Memory B cell (primary cell): ENCODE results near the gene TMEM150C.
"Not testable (repeated sequence)": the region's sequence is repeated elsewhere in the genome, so short reads cannot be mapped to it uniquely, and the experiment has no call there.

Experiments
- ATAC-seq: fragments of 150-1000 bp; cut with Tn5 transposase; 2 replicates; pipeline ENCODE4 v1.10.0; 2021; ENCODE audit warnings: low read depth, mild to moderate bottlenecking, moderate library complexity
- DNase-seq, 2 donors: peaks; one replicate each; pipeline ENCODE4 v3.0.0; 2022; ENCODE audit warnings: low spot score in 2 of 2
- H3K27ac Mint-ChIP-seq: one replicate; pipeline ENCODE4 v1.8.0; 2022; ENCODE audit warnings: mild to moderate bottlenecking, moderate library complexity, mixed read lengths
- H3K27me3 Mint-ChIP-seq: one replicate; pipeline ENCODE4 v1.8.0; 2022; ENCODE audit warnings: mixed read lengths
- H3K36me3 Mint-ChIP-seq: one replicate; pipeline ENCODE4 v1.8.0; 2022; ENCODE audit warnings: mild to moderate bottlenecking, mixed read lengths
- H3K4me1 Mint-ChIP-seq: one replicate; pipeline ENCODE4 v1.8.0; 2022; ENCODE audit warnings: mixed read lengths
- H3K4me3 Mint-ChIP-seq: one replicate; pipeline ENCODE4 v1.8.0; 2022; ENCODE audit warnings: mild to moderate bottlenecking, moderate library complexity, mixed read lengths
- H3K9me3 Mint-ChIP-seq: one replicate; pipeline ENCODE4 v1.8.0; 2022; ENCODE audit warnings: mixed read lengths

TMEM150C gene

DNA sequence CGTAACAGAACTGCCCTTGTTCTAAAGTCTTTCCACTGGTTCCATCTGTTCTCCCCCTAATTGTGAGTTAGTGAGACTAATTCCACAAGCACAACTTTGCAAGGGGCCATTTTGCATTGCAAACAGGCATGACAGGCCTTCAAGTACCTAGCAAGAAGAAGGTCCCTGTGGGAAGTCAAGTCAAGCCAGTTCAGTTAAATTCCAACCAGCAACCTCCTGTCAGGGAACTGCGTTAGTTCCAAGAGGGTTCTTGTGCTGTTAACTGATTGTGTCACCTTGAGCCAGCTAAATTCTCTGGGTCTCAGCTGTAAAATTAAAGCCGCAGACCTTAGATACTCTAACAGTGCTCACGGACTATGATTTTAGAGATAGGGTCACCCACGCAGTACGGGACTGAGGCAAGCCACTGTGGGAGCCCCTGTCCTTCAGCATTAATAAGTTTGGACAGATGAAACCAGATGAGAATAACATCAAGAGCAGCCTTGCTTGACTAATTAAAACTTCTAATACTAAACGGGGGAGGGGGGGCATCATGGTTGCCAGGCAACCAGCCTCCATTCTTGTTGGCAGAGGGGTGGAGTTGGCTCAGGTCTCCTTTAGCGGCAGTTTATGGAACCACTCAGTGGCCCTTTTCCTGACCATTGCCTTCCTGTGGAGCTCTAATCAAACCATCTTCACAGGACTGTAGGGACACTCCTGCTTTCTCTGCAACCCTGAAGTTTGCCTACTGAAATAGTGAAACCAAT lies 24.1 kb upstream of the TMEM150C start:
- no peak overlapping the region for H3K27ac Mint-ChIP-seq
- no peaks in the 10 kb centered on the region for H3K36me3 Mint-ChIP-seq
- peaks cover 4% of the 10 kb centered on the region for H3K27me3 Mint-ChIP-seq
- H3K4me3 Mint-ChIP-seq: no peak overlapping the region
- no peaks in the 10 kb centered on the region for H3K4me1 Mint-ChIP-seq
- DNase-seq (no peak), ATAC-seq (no peak)
- no peaks in the 10 kb centered on the region for H3K9me3 Mint-ChIP-seq

DNA sequence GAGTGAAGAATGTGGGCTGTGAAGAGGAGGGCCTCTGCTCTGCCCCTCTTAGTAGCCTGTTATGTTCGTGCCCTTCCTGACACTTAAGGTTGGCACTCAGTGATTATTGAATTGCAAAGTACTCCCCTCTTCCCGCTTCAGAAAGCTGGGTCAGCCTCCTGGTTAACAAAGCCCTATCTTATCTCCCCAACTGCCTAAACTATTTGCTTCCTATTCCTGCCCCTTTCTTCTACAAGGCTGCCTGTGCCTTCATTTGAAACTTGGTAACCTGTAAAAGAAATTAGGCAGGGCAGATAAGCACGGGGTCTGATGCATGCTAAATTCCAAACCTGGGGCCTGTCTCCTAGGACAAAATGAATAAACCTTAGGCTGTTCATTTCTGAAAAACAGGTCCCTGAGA lies 23.1 kb upstream of the TMEM150C start:
- ATAC-seq: no peak
- no peak overlapping the region for H3K27ac Mint-ChIP-seq
- DNase-seq: no peak
- no peaks in the 10 kb centered on the region for H3K4me1 Mint-ChIP-seq
- no peak overlapping the region for H3K4me3 Mint-ChIP-seq
- no peaks in the 10 kb centered on the region for H3K9me3 Mint-ChIP-seq
- peaks cover 4% of the 10 kb centered on the region for H3K27me3 Mint-ChIP-seq
- no peaks in the 10 kb centered on the region for H3K36me3 Mint-ChIP-seq

DNA sequence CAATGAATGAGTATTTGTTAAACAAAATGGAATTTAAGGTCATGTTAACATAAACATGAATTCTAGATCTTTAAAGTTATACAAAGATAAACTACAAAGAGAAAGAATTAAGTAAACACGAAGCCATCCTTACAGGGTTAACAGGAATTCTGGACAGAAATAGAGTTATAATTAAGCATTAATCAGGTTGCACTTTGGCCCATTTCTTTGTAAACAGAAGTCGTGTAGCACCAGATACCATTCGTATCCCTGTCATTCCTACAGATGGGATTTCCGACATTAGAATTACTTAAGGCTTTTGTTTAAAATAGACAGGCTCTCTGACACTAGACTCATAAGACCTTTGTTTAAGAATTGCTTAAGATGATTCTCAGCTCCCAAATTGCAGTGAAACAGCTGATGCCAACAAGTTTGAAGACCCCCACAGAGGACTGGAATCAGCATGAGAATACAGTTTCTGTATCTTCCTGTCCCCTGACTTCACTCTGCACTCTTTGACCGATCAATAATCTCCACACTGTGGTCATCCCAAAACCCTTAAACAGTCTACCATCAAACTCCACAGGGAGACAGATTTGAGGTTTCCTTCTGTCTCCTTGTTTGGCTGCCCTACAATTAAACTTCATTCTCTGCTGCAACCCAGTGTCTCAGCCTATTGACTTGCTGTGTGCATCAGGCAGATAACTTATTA lies 22.3 kb upstream of the TMEM150C start:
- DNase-seq: no peak
- Mint-ChIP-seq H3K9me3 (no peaks in the 10 kb centered on the region), H3K4me1 (no peaks in the 10 kb centered on the region), H3K27me3 (peaks cover 4% of the 10 kb centered on the region), H3K36me3 (no peaks in the 10 kb centered on the region), H3K27ac (no peak overlapping the region), H3K4me3 (no peak overlapping the region)
- ATAC-seq: no peak

DNA sequence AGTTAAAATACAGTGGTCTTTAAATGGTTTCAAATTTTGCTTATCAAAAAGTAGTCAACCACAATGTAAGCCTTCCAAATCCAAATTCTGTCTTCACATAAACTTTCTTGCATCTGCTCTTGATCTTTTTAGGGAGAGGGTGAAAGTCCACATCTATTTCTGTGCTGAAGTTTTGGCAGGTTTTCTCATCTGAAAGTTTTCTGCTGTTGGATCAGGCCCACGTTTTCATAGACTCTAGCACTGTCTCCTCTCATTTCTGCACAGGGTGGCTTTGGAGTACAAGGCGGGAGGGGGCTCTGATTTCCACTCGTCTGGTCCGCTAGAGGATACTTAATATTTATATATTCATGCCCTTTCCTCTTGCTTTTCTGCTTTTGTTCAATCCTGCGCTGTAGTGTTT lies 18.1 kb upstream of the TMEM150C start:
- Mint-ChIP-seq H3K27ac (no peak overlapping the region), H3K4me1 (no peaks in the 10 kb centered on the region), H3K27me3 (peaks cover 1% of the 10 kb centered on the region), H3K36me3 (no peaks in the 10 kb centered on the region), H3K4me3 (no peak overlapping the region), H3K9me3 (no peaks in the 10 kb centered on the region)
- no peak for ATAC-seq
- DNase-seq: no peak

DNA sequence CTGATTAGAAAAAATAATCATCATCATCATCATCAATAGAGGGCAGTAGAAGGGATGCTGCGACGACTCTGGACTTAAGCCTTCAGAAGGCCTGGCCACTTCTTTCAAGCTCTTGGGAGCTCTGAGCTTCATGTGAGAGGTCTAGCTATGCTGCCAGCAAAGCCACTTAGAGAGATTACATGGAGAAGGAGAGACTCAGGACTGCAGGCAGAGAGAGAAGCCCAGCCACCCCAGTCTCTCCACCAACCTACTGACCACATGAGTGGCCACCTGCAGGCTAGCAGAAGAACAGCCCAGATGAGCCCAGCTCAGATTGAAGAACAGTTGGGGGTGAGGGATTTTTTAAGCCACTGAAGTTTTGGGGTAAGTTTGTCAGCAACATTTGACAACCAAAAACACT lies 17.1 kb upstream of the TMEM150C start:
- Mint-ChIP-seq H3K4me1 (no peaks in the 10 kb centered on the region), H3K4me3 (no peak overlapping the region), H3K36me3 (no peaks in the 10 kb centered on the region), H3K27me3 (peaks cover 1% of the 10 kb centered on the region), H3K9me3 (no peaks in the 10 kb centered on the region), H3K27ac (no peak overlapping the region)
- DNase-seq: no peak
- ATAC-seq: no peak

DNA sequence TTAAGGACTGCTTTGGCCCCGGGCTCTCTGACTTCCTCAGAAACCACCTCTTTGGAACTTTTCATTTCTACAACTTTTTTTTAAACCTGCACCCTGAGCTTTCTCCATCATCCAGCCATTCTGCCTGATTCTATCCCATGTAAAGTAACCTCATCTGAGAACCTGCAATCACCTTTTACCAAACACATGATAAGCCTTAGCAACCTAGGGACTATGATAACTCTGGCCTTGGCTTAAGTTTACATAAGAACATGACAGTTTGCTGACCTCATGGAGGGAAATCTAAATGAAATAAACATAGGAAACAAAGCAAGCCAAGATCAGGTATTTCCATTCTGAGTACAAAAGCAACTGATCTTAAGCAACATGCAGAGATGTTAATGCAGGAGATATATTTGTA lies 15.7 kb upstream of the TMEM150C start:
- DNase-seq (no peak), ATAC-seq (no peak)
- no peaks in the 10 kb centered on the region for H3K9me3 Mint-ChIP-seq
- H3K36me3 Mint-ChIP-seq: no peaks in the 10 kb centered on the region
- H3K4me1 Mint-ChIP-seq: no peaks in the 10 kb centered on the region
- H3K27ac Mint-ChIP-seq: no peak overlapping the region
- H3K4me3 Mint-ChIP-seq: no peak overlapping the region
- H3K27me3 Mint-ChIP-seq: peaks cover 1% of the 10 kb centered on the region

DNA sequence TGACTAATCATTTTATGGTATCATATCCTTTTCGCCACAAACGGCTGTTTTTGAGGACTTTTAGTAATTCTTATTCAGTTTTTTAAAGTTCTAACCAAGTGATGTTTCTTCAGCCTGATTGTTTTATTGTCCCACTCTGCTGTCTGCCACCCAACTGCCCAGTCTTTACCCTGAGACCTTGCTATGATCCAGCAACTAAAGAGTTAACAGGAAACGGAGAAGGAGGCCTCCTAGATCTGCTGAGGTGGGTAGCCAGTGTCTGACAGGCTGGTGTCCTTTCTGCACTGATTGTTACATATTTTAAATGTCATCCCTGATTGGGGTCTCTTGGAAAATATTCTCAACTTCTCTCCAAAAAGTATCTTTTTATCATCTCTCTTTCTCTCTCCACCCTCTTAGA lies 7.9 kb upstream of the TMEM150C start:
- H3K4me3 Mint-ChIP-seq: no peak overlapping the region
- no peaks in the 10 kb centered on the region for H3K36me3 Mint-ChIP-seq
- H3K9me3 Mint-ChIP-seq: peaks cover 2% of the 10 kb centered on the region

DNA sequence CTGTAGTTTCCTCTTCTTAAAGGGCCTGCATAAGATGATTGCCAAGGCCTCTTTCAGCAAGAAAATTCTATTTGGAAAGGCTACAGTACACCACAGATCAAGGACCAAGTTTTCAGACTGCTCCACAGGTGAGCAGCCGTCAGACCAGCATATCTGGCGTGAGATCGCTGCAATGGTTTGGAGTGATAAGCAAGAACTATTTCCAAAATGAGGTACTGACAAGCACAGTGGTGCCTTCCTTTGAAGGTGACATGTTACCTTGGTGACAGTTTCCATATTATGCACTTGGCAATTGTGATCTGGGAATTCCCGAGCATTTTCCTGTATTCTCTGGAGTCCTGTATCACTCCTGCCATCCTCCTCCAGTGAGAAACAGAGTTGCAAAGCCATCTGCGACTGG lies 7.3 kb upstream of the TMEM150C start:
- peaks cover 2% of the 10 kb centered on the region for H3K9me3 Mint-ChIP-seq
- H3K4me1 Mint-ChIP-seq: no peaks in the 10 kb centered on the region
- peaks cover 12% of the 10 kb centered on the region for H3K27me3 Mint-ChIP-seq
- no peak for ATAC-seq
- DNase-seq: no peak
- no peak overlapping the region for H3K4me3 Mint-ChIP-seq
- no peak overlapping the region for H3K27ac Mint-ChIP-seq
- no peaks in the 10 kb centered on the region for H3K36me3 Mint-ChIP-seq

More for the DNA sequence above, 7.9 kb upstream of the TMEM150C start:
- Mint-ChIP-seq H3K4me1 (no peaks in the 10 kb centered on the region), H3K27ac (no peak overlapping the region), H3K27me3 (peaks cover 11% of the 10 kb centered on the region)
- no peak for DNase-seq
- ATAC-seq: no peak

DNA sequence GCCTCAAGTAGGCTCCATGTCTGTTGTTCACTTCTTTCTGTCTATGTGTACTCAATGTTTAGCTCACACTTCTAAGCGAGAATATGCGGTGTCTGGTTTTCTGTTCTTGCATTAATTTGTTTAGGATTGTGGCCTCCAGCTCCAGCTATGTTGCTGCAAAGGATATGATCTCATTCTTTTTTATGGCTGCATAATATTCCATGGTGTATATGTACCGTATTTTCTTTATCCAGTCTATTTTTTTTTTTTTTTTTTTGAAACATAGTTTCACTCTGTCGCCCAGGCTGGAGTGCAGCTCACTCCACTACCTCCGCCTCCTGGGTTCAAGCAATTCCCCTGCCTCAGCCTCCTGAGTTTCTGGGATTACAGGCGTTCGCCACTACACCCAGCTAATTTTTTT lies 5.7 kb upstream of the TMEM150C start:
- Mint-ChIP-seq H3K9me3 (peaks cover 5% of the 10 kb centered on the region), H3K4me1 (peaks cover 2% of the 10 kb centered on the region), H3K4me3 (no peak overlapping the region), H3K27me3 (peaks cover 23% of the 10 kb centered on the region), H3K27ac (no peak overlapping the region), H3K36me3 (peaks cover 2% of the 10 kb centered on the region)
- DNase-seq (no peak), ATAC-seq (no peak)

DNA sequence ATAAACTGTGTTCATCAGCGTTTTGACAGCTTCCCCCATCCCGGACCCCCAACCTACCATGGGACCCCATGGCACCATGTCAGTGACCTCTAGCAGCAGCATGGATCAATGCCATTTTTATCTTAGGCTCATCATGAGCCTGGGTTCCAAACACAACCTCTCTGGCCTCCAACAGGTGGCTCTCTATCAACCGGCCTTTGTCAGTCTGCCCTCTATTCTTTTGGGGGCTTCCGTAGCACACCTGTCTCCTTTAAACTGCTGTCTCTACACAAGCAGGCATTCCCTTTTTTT lies 721 bp upstream of the TMEM150C start:
- no peak overlapping the region for H3K27ac Mint-ChIP-seq
- DNase-seq (no peak), ATAC-seq (no peak)
- H3K27me3 Mint-ChIP-seq: peaks cover 26% of the 10 kb centered on the region
- peaks cover 2% of the 10 kb centered on the region for H3K36me3 Mint-ChIP-seq
- H3K4me3 Mint-ChIP-seq: peak overlapping the region; percentile 75
- H3K9me3 Mint-ChIP-seq: peaks cover 2% of the 10 kb centered on the region
- H3K4me1 Mint-ChIP-seq: peaks cover 12% of the 10 kb centered on the region

DNA sequence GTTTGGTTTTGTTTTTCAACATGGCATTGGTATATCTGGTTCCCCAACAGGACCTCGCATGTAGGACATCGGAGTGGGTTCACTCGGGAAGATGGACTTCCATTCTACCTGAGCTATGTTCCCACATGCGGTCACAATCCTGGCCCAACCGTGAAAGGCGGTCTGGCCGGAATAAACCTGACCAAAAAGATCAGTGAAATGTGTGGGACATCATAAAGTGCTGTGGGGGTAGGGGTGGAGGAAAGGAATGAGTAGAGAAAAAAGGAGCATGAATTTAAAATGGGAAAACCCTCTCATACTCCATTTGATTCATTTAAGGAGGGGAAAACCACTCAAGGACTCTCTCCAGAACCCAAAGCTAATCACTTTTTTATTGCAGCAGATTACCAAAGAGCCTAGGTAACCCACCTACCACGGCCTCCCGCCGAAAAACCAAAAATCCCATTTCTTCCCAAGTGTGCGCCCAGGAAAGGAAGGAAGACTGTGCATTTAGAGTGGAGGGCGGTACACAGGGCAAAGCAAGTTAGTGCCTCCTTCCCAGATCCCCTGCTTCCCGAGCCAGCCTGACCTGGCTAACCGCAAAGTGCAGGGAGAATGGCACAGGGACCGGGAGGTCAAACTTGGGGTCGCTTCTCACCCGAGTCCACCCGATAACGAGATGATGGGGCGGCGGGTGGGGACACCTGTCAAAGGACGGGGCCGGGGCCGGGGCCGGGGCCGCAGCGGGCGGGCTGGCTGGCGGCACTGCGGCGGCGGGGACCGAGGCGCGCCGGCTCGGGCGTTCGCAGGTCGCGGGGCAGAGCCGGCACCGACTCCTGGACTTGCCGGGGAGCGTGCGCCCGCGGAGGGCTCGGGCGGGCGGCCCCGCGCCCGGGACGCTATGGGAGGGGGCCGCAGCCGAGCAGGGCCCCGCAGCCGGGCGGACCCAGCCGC lies 669 bp downstream of the TMEM150C start:
- Mint-ChIP-seq H3K27me3 (peaks cover 28% of the 10 kb centered on the region), H3K27ac (no peak overlapping the region), H3K4me1 (peaks cover 12% of the 10 kb centered on the region), H3K9me3 (peaks cover 2% of the 10 kb centered on the region), H3K36me3 (peaks cover 2% of the 10 kb centered on the region), H3K4me3 (peak overlapping the region; percentile 73)
- DNase-seq (no peak), ATAC-seq (no peak)

DNA sequence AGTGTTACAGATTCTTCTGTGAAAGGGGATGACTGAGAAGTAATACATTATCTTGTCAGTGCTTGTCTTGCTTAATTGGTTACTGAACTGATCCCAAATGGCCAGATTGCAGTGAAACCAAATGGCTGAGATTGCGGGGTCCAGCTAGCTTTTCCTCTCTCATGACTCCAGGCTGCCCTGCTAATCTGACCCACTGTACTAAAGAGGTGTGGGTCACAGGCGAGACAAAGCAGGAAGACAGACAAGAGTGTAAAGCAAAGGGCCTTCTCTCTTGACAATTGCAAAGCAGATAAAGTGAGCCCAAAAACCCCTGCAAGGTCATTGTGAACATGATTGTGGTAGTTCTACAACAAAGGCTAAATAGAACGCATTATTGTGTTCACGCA lies 2.1 kb downstream of the TMEM150C start:
- peaks cover 12% of the 10 kb centered on the region for H3K4me1 Mint-ChIP-seq
- H3K9me3 Mint-ChIP-seq: peaks cover 2% of the 10 kb centered on the region
- no peak for ATAC-seq
- DNase-seq: no peak
- H3K36me3 Mint-ChIP-seq: peaks cover 2% of the 10 kb centered on the region
- no peak overlapping the region for H3K27ac Mint-ChIP-seq
- H3K27me3 Mint-ChIP-seq: peaks cover 25% of the 10 kb centered on the region
- no peak overlapping the region for H3K4me3 Mint-ChIP-seq

DNA sequence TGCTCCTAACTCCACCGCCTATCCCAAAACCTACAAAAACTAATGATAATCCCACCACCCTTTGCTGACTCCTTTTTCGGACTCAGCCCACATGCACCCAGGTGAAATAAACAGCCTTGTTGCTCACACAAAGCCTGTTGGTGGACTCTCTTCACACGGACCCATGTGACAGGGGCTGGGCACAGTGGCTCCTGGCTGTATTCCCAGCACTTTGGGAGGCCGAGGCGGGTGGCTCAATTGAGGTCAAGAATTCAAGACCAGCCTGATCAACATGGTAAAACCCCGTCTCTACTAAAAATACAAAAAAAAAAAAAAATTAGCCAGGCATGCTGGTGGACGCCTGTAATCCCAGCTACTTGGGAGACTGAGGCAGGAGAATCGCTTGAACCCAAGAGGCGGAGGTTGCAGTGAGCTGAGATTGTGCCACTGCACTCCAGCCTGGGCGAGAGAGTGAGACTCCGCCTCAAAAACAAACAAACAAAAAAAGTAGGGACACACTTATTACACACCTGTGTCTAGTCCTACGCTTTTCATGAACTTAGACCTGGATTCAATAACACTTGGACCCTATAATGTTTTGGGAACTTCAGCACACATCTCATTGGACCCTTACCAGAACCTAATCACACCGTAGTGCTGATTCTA lies 2.6 kb downstream of the TMEM150C start:
- DNase-seq, H3K27ac Mint-ChIP-seq, ATAC-seq, H3K9me3 Mint-ChIP-seq, H3K36me3 Mint-ChIP-seq, H3K4me3 Mint-ChIP-seq: not testable (repeated sequence)
- peaks cover 12% of the 10 kb centered on the region for H3K4me1 Mint-ChIP-seq
- H3K27me3 Mint-ChIP-seq: peaks cover 25% of the 10 kb centered on the region

DNA sequence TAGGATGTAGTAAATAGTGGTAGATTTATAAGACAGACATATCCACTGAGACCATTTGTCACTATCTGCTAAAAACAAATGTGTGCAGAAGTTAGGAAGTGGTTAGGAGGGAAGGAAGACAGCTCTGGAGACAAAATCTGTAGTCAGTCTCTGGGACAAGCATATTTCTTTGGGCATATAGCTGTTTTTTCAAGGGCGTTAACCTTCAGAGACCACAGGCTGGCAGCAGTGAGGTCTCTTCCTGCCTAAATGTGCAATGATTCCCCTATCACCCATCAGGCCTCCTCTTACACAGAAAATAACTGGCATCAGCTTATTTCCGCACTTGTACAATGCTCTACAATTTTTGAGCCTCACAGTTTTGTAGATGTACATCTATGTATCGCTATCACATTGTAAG lies 6.5 kb downstream of the TMEM150C start:
- H3K27me3 Mint-ChIP-seq: peaks cover 6% of the 10 kb centered on the region
- no peaks in the 10 kb centered on the region for H3K36me3 Mint-ChIP-seq
- peaks cover under 1% of the 10 kb centered on the region for H3K9me3 Mint-ChIP-seq
- H3K4me3 Mint-ChIP-seq: no peak overlapping the region
- H3K27ac Mint-ChIP-seq: no peak overlapping the region
- no peak for DNase-seq
- no peaks in the 10 kb centered on the region for H3K4me1 Mint-ChIP-seq
- ATAC-seq: no peak
